ENCODE data around the gene PRKCA.

DNA sequence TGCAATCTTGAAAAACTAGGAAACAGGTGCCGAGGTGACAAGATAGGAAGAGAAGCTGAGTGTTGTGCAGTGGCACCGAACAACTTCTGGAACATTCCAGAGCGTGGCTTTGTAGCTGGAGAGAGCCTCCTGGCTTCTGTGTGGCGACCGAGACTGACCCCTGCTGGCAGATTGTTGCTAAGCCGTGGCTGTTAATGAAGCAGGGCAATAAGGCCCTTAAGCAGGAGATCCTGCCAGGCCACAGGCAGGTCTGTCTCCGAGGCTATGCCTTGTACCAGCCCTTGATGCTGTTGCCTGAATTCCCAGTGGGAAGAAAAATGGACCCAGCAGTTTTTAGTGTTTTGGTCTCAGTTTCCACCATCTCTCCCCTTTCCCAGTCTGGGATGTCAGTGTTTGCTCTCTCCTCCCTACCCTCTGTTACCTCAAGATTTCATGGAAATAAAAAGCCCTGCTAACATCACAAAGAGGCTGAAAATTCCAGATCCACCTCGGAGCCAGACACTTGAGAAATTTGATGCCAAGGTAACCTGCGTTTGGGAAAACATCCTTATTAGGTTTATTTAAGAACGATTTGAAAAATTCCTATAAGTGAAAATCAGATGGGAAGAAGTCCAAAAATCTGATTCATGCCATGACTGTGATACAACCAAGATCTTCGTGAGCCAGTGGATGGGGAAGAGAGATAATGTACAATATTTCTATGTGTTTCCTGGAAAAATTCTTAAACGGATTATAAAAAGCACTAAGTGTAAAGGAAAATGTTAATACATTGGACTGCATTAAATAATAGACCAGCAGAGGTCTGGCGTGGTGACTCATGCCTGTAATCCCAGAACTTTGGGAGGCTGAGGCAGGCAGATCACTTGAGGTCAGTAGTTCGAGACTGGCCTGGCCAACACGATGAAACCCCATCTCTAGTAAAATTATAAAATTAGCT is 265.1 kb downstream of the PRKCA start:
- TF ChIP-seq, protein P1, sequence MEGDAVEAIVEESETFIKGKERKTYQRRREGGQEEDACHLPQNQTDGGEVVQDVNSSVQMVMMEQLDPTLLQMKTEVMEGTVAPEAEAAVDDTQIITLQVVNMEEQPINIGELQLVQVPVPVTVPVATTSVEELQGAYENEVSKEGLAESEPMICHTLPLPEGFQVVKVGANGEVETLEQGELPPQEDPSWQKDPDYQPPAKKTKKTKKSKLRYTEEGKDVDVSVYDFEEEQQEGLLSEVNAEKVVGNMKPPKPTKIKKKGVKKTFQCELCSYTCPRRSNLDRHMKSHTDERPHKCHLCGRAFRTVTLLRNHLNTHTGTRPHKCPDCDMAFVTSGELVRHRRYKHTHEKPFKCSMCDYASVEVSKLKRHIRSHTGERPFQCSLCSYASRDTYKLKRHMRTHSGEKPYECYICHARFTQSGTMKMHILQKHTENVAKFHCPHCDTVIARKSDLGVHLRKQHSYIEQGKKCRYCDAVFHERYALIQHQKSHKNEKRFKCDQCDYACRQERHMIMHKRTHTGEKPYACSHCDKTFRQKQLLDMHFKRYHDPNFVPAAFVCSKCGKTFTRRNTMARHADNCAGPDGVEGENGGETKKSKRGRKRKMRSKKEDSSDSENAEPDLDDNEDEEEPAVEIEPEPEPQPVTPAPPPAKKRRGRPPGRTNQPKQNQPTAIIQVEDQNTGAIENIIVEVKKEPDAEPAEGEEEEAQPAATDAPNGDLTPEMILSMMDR (IDR thresholded peaks at IDR 0.05): peak; percentile 73 to 91 (median 74)
- TF ChIP-seq POLR2A (IDR thresholded peaks at IDR 0.05; ENCODE audit: low read depth): no peak
